ENCODE data around the gene SND1. TPM values are rescaled to one million over a fixed set of nuclear protein-coding genes. Genes with fewer than 3 reads are reported as not detected.

SND1 gene
- total and polyA plus RNA-seq, 10 of the 15 experiments (the other 5 are each of a cell fraction or from before 2014, with no cell fraction given), result 52.4 to 270 (median 146) TPM

DNA sequence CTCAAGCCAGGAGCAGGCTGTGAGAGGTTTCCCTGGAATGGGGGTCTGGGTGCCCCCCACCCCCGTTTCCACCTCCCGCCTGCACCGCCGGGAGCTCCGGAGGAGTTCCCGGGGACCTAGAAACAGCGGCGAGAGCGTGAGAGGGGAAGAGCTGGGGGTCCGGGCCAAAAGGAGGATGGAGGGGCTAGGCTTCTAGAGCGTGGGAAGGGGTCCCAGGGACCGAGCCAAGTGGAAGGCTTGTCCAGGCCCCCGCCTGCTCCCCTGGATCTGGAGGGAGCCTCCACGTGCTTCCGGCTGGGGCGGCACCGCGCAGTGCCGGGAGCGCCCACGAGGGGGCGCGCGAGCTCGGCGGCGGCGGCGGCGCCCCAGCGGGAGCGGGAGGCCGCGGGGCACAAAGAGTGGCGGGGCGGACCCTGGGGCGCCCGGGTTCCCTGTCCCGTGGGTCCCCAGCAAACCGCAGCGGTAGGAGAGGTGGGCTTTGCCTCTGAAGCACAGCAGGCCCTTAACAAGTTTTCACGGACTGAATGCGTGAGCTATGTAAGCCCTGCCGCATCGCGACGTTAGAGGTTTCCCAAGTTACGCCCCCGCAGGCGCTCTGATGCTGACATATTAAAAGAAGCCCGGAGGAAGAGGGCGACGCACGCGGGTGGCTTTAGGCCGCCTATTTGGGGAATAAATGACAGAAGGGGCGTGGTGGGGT lies 483.7 kb downstream of the SND1 start:
- Histone ChIP-seq H3K9ac (ENCODE audit: control insufficient read depth, insufficient read depth, low read length) (peak overlapping the region; percentile 35; the same call in 1 of the 2 replicates), H4K20me1 (ENCODE audit: control insufficient read depth, insufficient read depth) (no peaks in the 10 kb centered on the region), H3K4me2 (ENCODE audit: control insufficient read depth, insufficient read depth) (peak overlapping the region; percentile 93), H3K27ac (ENCODE audit: control insufficient read depth, insufficient read depth) (no peak overlapping the region), H3K79me2 (ENCODE audit: control insufficient read depth, insufficient read depth, low read length) (no peaks in the 10 kb centered on the region), H3K9me3 (replicated peaks; ENCODE audit: control insufficient read depth, insufficient read depth, low read length) (no peaks in the 10 kb centered on the region), H2AFZ (ENCODE audit: control insufficient read depth, low read depth, low read length) (peak overlapping the region; percentile 90), H3K36me3 (ENCODE audit: control insufficient read depth in 2 of 2, insufficient read depth in 2 of 2, low read length in 1 of 2) (no peaks in the 10 kb centered on the region), H3K4me3 (peak overlapping the region; percentile 61), H3K27me3 (replicated peaks in 1 of 2; ENCODE audit: control insufficient read depth in 2 of 2, insufficient read depth in 2 of 2, low read length in 1 of 2) (peaks cover 9% of the 10 kb centered on the region in 2 experiments), H3K4me1 (ENCODE audit: control insufficient read depth, insufficient read depth, low read length) (peaks cover 4% of the 10 kb centered on the region)
- DNase-seq (ENCODE audit: low read depth, low spot score) (no peak), ATAC-seq (peak; percentile 98), FAIRE-seq (no peak)
- in situ Hi-C loops (cut with MboI), result loop anchor here (5.0 kb wide), 1 partner anchor 72 kb away; no protein-coding TSS in a partner anchor
- ChIA-PET CTCF (interaction anchor here (0.7 to 6.0 kb wide), 38 partner anchors 8 to 531 kb away, joined by 3 to 127 read pairs (median 4); no protein-coding TSS in a partner anchor), SMC1A (ENCODE audit: uncharacterized antibody, unreplicated experiment) (interaction anchor here (0.7 to 3.2 kb wide), 7 partner anchors 27 to 427 kb away, joined by 3 to 34 read pairs (median 4); no protein-coding TSS in a partner anchor), POLR2A (interaction anchor here (1.0 kb wide), 1 partner anchor 9 kb away, joined by 3 read pairs; no protein-coding TSS in a partner anchor), RAD21 (ENCODE audit: unreplicated experiment) (interaction anchor here (1.1 to 4.4 kb wide), 6 partner anchors 17 to 427 kb away, joined by 3 to 73 read pairs (median 6); no protein-coding TSS in a partner anchor)
- no TSS peak for BruUV-seq (replicated peaks)
- WGBS (ENCODE audit: insufficient coverage, insufficient replicate concordance, low lambda C conversion rate, missing lambda C conversion rate), result under 1% methylated on average over 52 of the region's 57 CpGs
- intact Hi-C loops (cut with micrococcal nuclease; ENCODE audit: unreplicated experiment), result loop anchor here (1.0 to 10.0 kb wide), 2 partner anchors 74 to 249 kb away; no protein-coding TSS in a partner anchor
- TF ChIP-seq MXI1 (IDR thresholded peaks at IDR 0.05; ENCODE audit: low read depth, low read length), result 0 out of 2 replicates have a peak, but pooled peaks have one; percentile 63
- no peak for TF ChIP-seq SMAD1 (IDR thresholded peaks at IDR 0.05; ENCODE audit: low read depth, partially characterized antibody)
- peak; percentile 84 for TF ChIP-seq SMARCA5 (IDR thresholded peaks at IDR 0.05)
- 0 out of 2 replicates have a peak, but pooled peaks have one; percentile 32 for TF ChIP-seq STAT1 (conservative IDR thresholded peaks at IDR 0.05)
- TF ChIP-seq YY1 (IDR thresholded peaks at IDR 0.05; ENCODE audit: low read depth, low read length), result peak; percentile 67; the same call in 1 of the 2 replicates
- peak; percentile 62; the same call in 1 of the 2 replicates for TF ChIP-seq LARP7 (IDR thresholded peaks at IDR 0.05)
- 0 out of 2 replicates have a peak, but pooled peaks have one; percentile 33 for TF ChIP-seq EED (IDR thresholded peaks at IDR 0.05; ENCODE audit: low read depth)
- TF ChIP-seq, protein P1, sequence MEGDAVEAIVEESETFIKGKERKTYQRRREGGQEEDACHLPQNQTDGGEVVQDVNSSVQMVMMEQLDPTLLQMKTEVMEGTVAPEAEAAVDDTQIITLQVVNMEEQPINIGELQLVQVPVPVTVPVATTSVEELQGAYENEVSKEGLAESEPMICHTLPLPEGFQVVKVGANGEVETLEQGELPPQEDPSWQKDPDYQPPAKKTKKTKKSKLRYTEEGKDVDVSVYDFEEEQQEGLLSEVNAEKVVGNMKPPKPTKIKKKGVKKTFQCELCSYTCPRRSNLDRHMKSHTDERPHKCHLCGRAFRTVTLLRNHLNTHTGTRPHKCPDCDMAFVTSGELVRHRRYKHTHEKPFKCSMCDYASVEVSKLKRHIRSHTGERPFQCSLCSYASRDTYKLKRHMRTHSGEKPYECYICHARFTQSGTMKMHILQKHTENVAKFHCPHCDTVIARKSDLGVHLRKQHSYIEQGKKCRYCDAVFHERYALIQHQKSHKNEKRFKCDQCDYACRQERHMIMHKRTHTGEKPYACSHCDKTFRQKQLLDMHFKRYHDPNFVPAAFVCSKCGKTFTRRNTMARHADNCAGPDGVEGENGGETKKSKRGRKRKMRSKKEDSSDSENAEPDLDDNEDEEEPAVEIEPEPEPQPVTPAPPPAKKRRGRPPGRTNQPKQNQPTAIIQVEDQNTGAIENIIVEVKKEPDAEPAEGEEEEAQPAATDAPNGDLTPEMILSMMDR (IDR thresholded peaks at IDR 0.05 in 2 of 3, conservative IDR thresholded peaks at IDR 0.05 in 1 of 3; ENCODE audit: control insufficient read depth in 2 of 3, extremely low read depth in 1 of 3, insufficient read depth in 1 of 3, low read depth in 3 of 3, low read length in 3 of 3), result peak; percentile 72 to 89 (median 75)
- TF ChIP-seq, protein P2, sequence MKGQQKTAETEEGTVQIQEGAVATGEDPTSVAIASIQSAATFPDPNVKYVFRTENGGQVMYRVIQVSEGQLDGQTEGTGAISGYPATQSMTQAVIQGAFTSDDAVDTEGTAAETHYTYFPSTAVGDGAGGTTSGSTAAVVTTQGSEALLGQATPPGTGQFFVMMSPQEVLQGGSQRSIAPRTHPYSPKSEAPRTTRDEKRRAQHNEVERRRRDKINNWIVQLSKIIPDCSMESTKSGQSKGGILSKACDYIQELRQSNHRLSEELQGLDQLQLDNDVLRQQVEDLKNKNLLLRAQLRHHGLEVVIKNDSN (IDR thresholded peaks at IDR 0.05; ENCODE audit: borderline replicate concordance, extremely low read length, insufficient read depth, low read depth, low read length), result peak; percentile 74
- TF ChIP-seq YBX1 (IDR thresholded peaks at IDR 0.05), result no peak
- 0 out of 2 replicates have a peak, but pooled peaks have one; percentile 31 for TF ChIP-seq ZNF217 (IDR thresholded peaks at IDR 0.05)
- peak; percentile 69 for TF ChIP-seq RAD21 (IDR thresholded peaks at IDR 0.05; ENCODE audit: insufficient read depth, low read depth, low read length)
- TF ChIP-seq RUNX3 (IDR thresholded peaks at IDR 0.05; ENCODE audit: low read length), result 0 out of 2 replicates have a peak, but pooled peaks have one; percentile 12
- TF ChIP-seq NR2F1 (conservative IDR thresholded peaks at IDR 0.05), result peak; percentile 45; the same call in 1 of the 2 replicates
- no peak for TF ChIP-seq POLR2AphosphoS2 (IDR thresholded peaks at IDR 0.05; ENCODE audit: low read depth, low read length)
- no peak for TF ChIP-seq SREBF2 (IDR thresholded peaks at IDR 0.05; ENCODE audit: low read length)
- peak; percentile 30; the same call in 1 of the 2 replicates for TF ChIP-seq ZNF24 (IDR thresholded peaks at IDR 0.05)
- TF ChIP-seq, protein P3, sequence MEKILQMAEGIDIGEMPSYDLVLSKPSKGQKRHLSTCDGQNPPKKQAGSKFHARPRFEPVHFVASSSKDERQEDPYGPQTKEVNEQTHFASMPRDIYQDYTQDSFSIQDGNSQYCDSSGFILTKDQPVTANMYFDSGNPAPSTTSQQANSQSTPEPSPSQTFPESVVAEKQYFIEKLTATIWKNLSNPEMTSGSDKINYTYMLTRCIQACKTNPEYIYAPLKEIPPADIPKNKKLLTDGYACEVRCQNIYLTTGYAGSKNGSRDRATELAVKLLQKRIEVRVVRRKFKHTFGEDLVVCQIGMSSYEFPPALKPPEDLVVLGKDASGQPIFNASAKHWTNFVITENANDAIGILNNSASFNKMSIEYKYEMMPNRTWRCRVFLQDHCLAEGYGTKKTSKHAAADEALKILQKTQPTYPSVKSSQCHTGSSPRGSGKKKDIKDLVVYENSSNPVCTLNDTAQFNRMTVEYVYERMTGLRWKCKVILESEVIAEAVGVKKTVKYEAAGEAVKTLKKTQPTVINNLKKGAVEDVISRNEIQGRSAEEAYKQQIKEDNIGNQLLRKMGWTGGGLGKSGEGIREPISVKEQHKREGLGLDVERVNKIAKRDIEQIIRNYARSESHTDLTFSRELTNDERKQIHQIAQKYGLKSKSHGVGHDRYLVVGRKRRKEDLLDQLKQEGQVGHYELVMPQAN (conservative IDR thresholded peaks at IDR 0.05), result peak; percentile 63; the same call in 1 of the 2 replicates
- TF ChIP-seq FOXM1 (IDR thresholded peaks at IDR 0.05; ENCODE audit: low read depth, low read length), result no peak

Measured in GM12878 (cell line).